ENCODE measurements around the gene HSPA12B.

DNA sequence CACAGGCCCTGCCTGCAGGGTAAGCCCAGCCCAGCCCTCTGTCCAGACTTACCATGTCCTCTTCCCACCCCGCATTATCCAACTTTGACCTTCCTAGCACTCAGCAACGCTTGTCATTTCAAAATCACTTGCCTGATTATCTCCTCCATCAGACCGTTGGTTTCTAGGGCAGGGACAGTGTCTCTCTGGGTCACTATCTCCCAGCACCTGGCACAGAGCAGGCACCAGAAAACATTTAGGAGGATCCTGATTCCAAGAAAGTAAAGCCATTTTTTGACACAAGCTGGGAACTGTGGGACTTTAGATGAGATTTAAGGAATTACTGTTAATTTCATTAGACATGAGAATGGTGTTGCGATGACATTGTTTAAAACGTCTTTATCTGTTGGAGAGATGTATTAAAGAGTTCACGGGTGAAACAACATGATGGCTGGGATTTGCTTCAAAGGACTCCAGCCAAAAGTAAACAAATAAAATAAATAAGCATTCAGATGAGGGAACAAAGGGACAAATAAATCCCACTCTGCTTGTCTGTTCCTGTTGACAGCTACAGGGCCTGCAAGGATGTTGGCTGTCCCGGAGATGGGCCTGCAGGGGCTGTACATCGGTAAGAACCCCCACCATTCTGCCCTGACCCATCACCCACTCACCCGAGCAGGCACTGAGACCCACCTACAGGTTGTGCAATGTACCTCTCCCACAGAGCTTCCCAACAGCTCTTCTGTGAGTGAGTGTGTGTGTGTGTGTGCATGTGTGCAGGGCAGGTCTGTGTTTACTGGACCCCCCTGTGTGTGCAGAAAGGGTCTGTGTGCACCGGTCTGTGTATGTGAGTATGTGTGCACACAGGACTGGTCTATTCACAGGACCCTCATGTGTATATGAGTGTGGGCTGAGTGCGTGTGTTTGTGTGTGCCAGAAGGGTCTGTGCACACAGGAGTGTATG lies 5.9 kb downstream of the HSPA12B start:
- TF ChIP-seq PATZ1 (CRISPR knock-in tag; IDR thresholded peaks at IDR 0.05; ENCODE audit: borderline replicate concordance) (no peak), ZC3H10 (CRISPR knock-in tag; IDR thresholded peaks at IDR 0.05) (no peak), POU6F1 (CRISPR knock-in tag; IDR thresholded peaks at IDR 0.05; ENCODE audit: borderline replicate concordance, low read depth) (no peak), RARB (CRISPR knock-in tag; IDR thresholded peaks at IDR 0.05) (no peak), BACH2 (CRISPR knock-in tag; IDR thresholded peaks at IDR 0.05; ENCODE audit: borderline replicate concordance) (no peak)

Data from SK-N-SH treated with all-trans-retinoic acid at 6 μM for 48 hours (cell line).